ENCODE results near the gene PRM2.

PRM2 gene

GRCh38 chr16:11238272-11239202 lies 37.7 kb downstream of the PRM2 start:
- no peak overlapping the region for H3K4me3 ChIP-seq (ENCODE audit: low read depth, low read length)
- in situ Hi-C loops (cut with HindIII; ENCODE audit: low sequenced_read_pairs) = no loop called here
- no peak for TF ChIP-seq CTCF (IDR thresholded peaks at IDR 0.05; ENCODE audit: low read depth, low read length, missing control alignments)
- no peak for DNase-seq (ENCODE audit: low read depth)

DNA sequence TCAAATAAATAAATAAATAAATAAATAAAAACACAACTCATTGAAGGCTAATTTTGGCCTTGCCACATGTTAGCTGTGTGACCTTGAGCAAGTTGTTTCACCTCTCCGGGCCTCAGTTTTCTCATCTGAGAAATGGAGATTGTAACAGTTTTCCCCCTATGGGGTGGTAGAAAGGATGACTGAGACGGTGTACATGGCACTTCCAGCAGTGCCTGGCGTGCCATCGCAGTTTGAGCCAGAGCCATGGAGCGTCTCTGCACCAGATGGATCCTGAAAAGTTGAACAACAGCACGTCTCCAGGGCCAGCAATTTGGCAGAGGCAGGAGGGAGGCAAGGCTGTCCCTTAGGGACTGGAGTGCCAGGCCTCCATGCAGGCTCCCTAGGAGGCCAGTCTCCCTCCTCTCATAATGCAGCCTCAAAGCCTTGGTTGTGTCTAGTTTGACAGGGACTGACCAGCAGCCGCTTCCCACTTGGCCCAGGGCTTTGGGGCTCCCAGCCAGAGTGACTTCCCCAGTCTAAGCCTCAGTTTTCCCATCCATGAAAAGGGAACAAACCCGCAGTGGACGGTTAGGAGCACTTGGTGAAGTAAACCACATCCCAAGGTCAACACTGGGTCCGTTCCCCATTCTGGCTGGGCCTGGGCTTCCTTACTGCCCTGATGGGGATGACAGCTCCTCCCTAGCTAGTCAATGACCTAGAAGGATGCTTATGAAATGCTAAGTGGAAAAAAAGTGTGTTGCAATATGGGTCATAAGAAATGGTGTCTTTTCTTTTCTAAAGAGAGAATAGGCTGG lies 39.6 kb downstream of the PRM2 start:
- H3K4me3 ChIP-seq (ENCODE audit: low read depth, low read length) = no peak overlapping the region
- TF ChIP-seq CTCF (IDR thresholded peaks at IDR 0.05; ENCODE audit: low read depth, low read length, missing control alignments) = no peak
- in situ Hi-C loops (cut with HindIII; ENCODE audit: low sequenced_read_pairs) = no loop called here
- no peak for DNase-seq (ENCODE audit: low read depth)

- DNase-seq (ENCODE audit: low read depth) = no peak
- TF ChIP-seq CTCF (IDR thresholded peaks at IDR 0.05; ENCODE audit: low read depth, low read length, missing control alignments) = no peak
- in situ Hi-C loops (cut with HindIII; ENCODE audit: low sequenced_read_pairs) = no loop called here
- no peak overlapping the region for H3K4me3 ChIP-seq (ENCODE audit: low read depth, low read length)
Observed at GRCh38 chr16:11235703-11235991, 40.6 kb downstream of the PRM2 start.

GRCh38 chr16:11234884-11235702 lies 41.2 kb downstream of the PRM2 start:
- TF ChIP-seq CTCF (IDR thresholded peaks at IDR 0.05; ENCODE audit: low read depth, low read length, missing control alignments) = no peak
- in situ Hi-C loops (cut with HindIII; ENCODE audit: low sequenced_read_pairs) = no loop called here
- no peak for DNase-seq (ENCODE audit: low read depth)
- H3K4me3 ChIP-seq (ENCODE audit: low read depth, low read length) = no peak overlapping the region

- in situ Hi-C loops (cut with HindIII; ENCODE audit: low sequenced_read_pairs) = no loop called here
- H3K4me3 ChIP-seq (ENCODE audit: low read depth, low read length) = no peak overlapping the region
- DNase-seq (ENCODE audit: low read depth) = no peak
Observed at GRCh38 chr16:11233727-11234376, 42.4 kb downstream of the PRM2 start.

More at GRCh38 chr16:11233727-11234376, 42.4 kb downstream of the PRM2 start:
- TF ChIP-seq CTCF (IDR thresholded peaks at IDR 0.05; ENCODE audit: low read depth, low read length, missing control alignments) = no peak

Measured in astrocyte of the cerebellum (primary cell).